Liver (tissue), 9 donors: Measurements from ENCODE around the gene DZIP3. TPM values are rescaled to one million over a fixed set of nuclear protein-coding genes. Genes with fewer than 3 reads are reported as not detected.

Source experiments
- DNase-seq: peaks from one replicate; pipeline ENCODE4 v3.0.0-alpha.2; 2017; ENCODE audit warnings: low spot score
- H3K27ac ChIP-seq, 2 donors: one replicate each; pipeline ENCODE4 v1.7.0; 2013; ENCODE audit warnings: inconsistent platforms in 2 of 2, low read length in 2 of 2, control low read depth in 1 of 2, low read depth in 1 of 2, mild to moderate bottlenecking in 1 of 2
- H3K27me3 ChIP-seq, 4 donors: one replicate each; pipeline versions ENCODE4 v1.6.1 to v1.7.0; 2013; ENCODE audit warnings: low read length in 3 of 4, inconsistent platforms in 1 of 4, mild to moderate bottlenecking in 1 of 4, moderate library complexity in 1 of 4; ENCODE audit not compliant: control insufficient read depth in 4 of 4, insufficient read depth in 4 of 4
- H3K36me3 ChIP-seq, 4 donors: one replicate each; pipeline versions ENCODE4 v1.6.1 to v1.7.0; 2013; ENCODE audit warnings: low read length in 3 of 4, mild to moderate bottlenecking in 3 of 4, low read depth in 1 of 4, moderate library complexity in 1 of 4; ENCODE audit not compliant: control insufficient read depth in 4 of 4, insufficient read depth in 3 of 4
- H3K4me1 ChIP-seq, 4 donors: one replicate each; pipeline versions ENCODE4 v1.6.1 to v1.7.0; 2013; ENCODE audit warnings: low read length in 3 of 4, mild to moderate bottlenecking in 3 of 4, moderate library complexity in 1 of 4; ENCODE audit not compliant: control insufficient read depth in 4 of 4, insufficient read depth in 4 of 4
- H3K4me3 ChIP-seq, 3 donors: one replicate each; pipeline versions ENCODE4 v1.6.1 to v1.7.0; 2013; ENCODE audit warnings: low read length in 3 of 3, control low read depth in 1 of 3, low read depth in 1 of 3, mild to moderate bottlenecking in 1 of 3
- H3K9ac ChIP-seq, 2 donors: one replicate each; pipeline ENCODE4 v1.7.0; 2013; ENCODE audit warnings: low read length in 2 of 2, mild to moderate bottlenecking in 2 of 2, moderate library complexity in 2 of 2, control low read depth in 1 of 2, low read depth in 1 of 2
- H3K9me3 ChIP-seq, 4 donors: one replicate each; pipeline versions ENCODE4 v1.6.1 to v1.7.0; 2013; ENCODE audit warnings: low read length in 3 of 4; ENCODE audit not compliant: control insufficient read depth in 4 of 4
- CTCF ChIP-seq: fragments of 150-350 bp; IDR thresholded peaks from 2 replicates; pipeline ENCODE4 v1.5.1; 2017; ENCODE audit warnings: improper control_type of control experiment, low read depth, low read length; ENCODE audit not compliant: missing input control
- EGR1 ChIP-seq, 2 donors: IDR thresholded peaks; 2 replicates each; pipeline ENCODE4 v1.6.1; 2016 to 2018; ENCODE audit warnings: antibody characterized with exemption in 2 of 2, low read depth in 2 of 2
- FOXA1 ChIP-seq: IDR thresholded peaks from 2 replicates; pipeline ENCODE4 v1.6.1; 2016; ENCODE audit warnings: antibody characterized with exemption
- FOXA2 ChIP-seq: IDR thresholded peaks from 2 replicates; pipeline ENCODE4 v1.6.1; 2016; ENCODE audit warnings: antibody characterized with exemption
- GABPA ChIP-seq, 2 donors: IDR thresholded peaks in 1 of 2; conservative IDR thresholded peaks in 1 of 2; 2 replicates each; pipeline ENCODE4 v1.6.1; 2016; ENCODE audit warnings: antibody characterized with exemption in 2 of 2, mild to moderate bottlenecking in 1 of 2, moderate library complexity in 1 of 2
- HNF4A ChIP-seq, 2 donors: conservative IDR thresholded peaks; 2 replicates each; pipeline ENCODE4 v1.6.1; 2016; ENCODE audit warnings: antibody characterized with exemption in 2 of 2, mild to moderate bottlenecking in 2 of 2
- HNF4G ChIP-seq: IDR thresholded peaks from 2 replicates; pipeline ENCODE4 v1.6.1; 2016; ENCODE audit warnings: antibody characterized with exemption
- JUND ChIP-seq, 2 donors: IDR thresholded peaks; 2 replicates each; pipeline ENCODE4 v1.6.1; 2016; ENCODE audit warnings: antibody characterized with exemption in 2 of 2
- MAX ChIP-seq: IDR thresholded peaks from 2 replicates; pipeline ENCODE4 v1.6.1; 2016; ENCODE audit warnings: antibody characterized with exemption
- NR2F2 ChIP-seq: IDR thresholded peaks from 2 replicates; pipeline ENCODE4 v1.6.1; 2016; ENCODE audit warnings: antibody characterized with exemption
- RAD21 ChIP-seq, 2 donors: IDR thresholded peaks; 2 replicates each; pipeline ENCODE4 v1.6.1; 2016; ENCODE audit warnings: antibody characterized with exemption in 2 of 2, mild to moderate bottlenecking in 2 of 2
- REST ChIP-seq: IDR thresholded peaks from 2 replicates; pipeline ENCODE4 v1.6.1; 2016; ENCODE audit warnings: antibody characterized with exemption, mild to moderate bottlenecking
- RXRA ChIP-seq, 2 donors: IDR thresholded peaks; 2 replicates each; pipeline ENCODE4 v1.6.1; 2017 to 2018; ENCODE audit warnings: antibody characterized with exemption in 2 of 2, mild to moderate bottlenecking in 1 of 2
- SP1 ChIP-seq: IDR thresholded peaks from 2 replicates; pipeline ENCODE4 v1.6.1; 2018; ENCODE audit warnings: antibody characterized with exemption, mild to moderate bottlenecking
- TAF1 ChIP-seq: conservative IDR thresholded peaks from 2 replicates; pipeline ENCODE4 v1.6.1; 2016; ENCODE audit warnings: antibody characterized with exemption, mild to moderate bottlenecking
- YY1 ChIP-seq: IDR thresholded peaks from 2 replicates; pipeline ENCODE4 v1.6.1; 2016; ENCODE audit warnings: antibody characterized with exemption, mild to moderate bottlenecking
- ZBTB33 ChIP-seq: IDR thresholded peaks from 2 replicates; pipeline ENCODE4 v1.6.1; 2016; ENCODE audit warnings: antibody characterized with exemption
- whole genome bisulfite sequencing: extraction: QIAGEN DNeasy Blood & Tissue Kit; methylation state at CpG from one replicate; pipeline ENCODE4 v1.1.7; 2013; 5-methylcytosine and 5-hydroxymethylcytosine counted together
- polyA plus RNA-seq, 2 donors: library from polyadenylated mRNA; stranded (reverse) in 1 of 2; unstranded in 1 of 2; fragments of 200-250 nt in 1 of 2; fragments of >200 nt in 1 of 2; fragmentation: Nextera tagmentation in 1 of 2; extraction: Ambion mirVana in 1 of 2; gene quantifications; one replicate each; pipeline versions ENCODE4 v1.2.1 to v1.2.3, GENCODE V29; 2013 to 2015
- total RNA-seq, 2 donors: library from RNA; depleted of rRNA; stranded (reverse); fragments of >200 nt; gene quantifications; one replicate each; pipeline ENCODE4 v1.2.3, GENCODE V29; 2014
- TF ChIP-seq, protein P1 (sequence below): IDR thresholded peaks from 2 replicates; pipeline ENCODE4 v1.6.1; 2016; ENCODE audit warnings: antibody characterized with exemption
- donor health status: healthy.
- donor health status: healthy.
- donor health status: healthy.
- donor health status: healthy.
- donor health status: healthy.

DZIP3 gene, protein sequence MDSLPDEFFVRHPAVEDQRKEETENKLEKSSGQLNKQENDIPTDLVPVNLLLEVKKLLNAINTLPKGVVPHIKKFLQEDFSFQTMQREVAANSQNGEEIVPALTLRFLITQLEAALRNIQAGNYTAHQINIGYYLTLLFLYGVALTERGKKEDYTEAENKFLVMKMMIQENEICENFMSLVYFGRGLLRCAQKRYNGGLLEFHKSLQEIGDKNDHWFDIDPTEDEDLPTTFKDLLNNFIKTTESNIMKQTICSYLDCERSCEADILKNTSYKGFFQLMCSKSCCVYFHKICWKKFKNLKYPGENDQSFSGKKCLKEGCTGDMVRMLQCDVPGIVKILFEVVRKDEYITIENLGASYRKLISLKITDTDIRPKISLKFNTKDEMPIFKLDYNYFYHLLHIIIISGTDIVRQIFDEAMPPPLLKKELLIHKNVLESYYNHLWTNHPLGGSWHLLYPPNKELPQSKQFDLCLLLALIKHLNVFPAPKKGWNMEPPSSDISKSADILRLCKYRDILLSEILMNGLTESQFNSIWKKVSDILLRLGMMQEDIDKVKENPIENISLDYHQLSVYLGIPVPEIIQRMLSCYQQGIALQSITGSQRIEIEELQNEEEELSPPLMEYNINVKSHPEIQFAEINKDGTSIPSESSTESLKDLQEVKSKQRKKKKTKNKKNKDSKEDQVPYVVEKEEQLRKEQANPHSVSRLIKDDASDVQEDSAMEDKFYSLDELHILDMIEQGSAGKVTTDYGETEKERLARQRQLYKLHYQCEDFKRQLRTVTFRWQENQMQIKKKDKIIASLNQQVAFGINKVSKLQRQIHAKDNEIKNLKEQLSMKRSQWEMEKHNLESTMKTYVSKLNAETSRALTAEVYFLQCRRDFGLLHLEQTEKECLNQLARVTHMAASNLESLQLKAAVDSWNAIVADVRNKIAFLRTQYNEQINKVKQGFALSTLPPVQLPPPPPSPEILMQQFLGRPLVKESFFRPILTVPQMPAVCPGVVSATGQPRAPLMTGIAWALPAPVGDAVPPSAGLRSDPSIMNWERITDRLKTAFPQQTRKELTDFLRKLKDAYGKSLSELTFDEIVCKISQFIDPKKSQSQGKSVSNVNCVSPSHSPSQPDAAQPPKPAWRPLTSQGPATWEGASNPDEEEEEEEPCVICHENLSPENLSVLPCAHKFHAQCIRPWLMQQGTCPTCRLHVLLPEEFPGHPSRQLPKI
- total RNA-seq (10 to 100 TPM in 1 of 2 donors, 1 to 10 TPM in 1; 2.6 to 13.9 TPM), polyA plus RNA-seq (1 to 10 TPM; 1.0 to 2.8 TPM)

- Histone ChIP-seq H3K9me3 (no peaks in the 10 kb centered on the region), H3K4me3 (peak within 1 kb of the TSS; percentile 77 to 81 (median 78)), H3K27me3 (no peaks in the 10 kb centered on the region), H3K9ac (peak within 1 kb of the TSS; percentile 55 to 70), H3K27ac (peak within 1 kb of the TSS; percentile 83 to 84), H3K4me1 (peaks cover 2 to 12% (median 7%) of the 10 kb centered on the region in 4 donors), H3K36me3 (no peaks in the 10 kb centered on the region)
- peak; percentile 33 for TF ChIP-seq REST
- TF ChIP-seq RXRA (IDR thresholded peaks at IDR 0.05): peak; percentile 40 to 53
- TF ChIP-seq YY1: peak; percentile 75
- peak; percentile 9 to 15 for TF ChIP-seq EGR1 (IDR thresholded peaks at IDR 0.05; ENCODE audit: low read depth in 2 of 2)
- TF ChIP-seq RAD21 (IDR thresholded peaks at IDR 0.05): peak in 1 of 2 donors; percentile 11
- no peak for TF ChIP-seq FOXA2
- peak; percentile 63 for TF ChIP-seq NR2F2
- peak in 1 of 2 donors; percentile 15 for TF ChIP-seq HNF4A (conservative IDR thresholded peaks at IDR 0.05)
- peak; percentile 61 for TF ChIP-seq MAX
- TF ChIP-seq, protein P1, sequence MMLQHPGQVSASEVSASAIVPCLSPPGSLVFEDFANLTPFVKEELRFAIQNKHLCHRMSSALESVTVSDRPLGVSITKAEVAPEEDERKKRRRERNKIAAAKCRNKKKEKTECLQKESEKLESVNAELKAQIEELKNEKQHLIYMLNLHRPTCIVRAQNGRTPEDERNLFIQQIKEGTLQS: no peak
- peak; percentile 99 for TF ChIP-seq ZBTB33
- peak; percentile 10 for TF ChIP-seq SP1
- TF ChIP-seq JUND (IDR thresholded peaks at IDR 0.05): peak in 1 of 2 donors; percentile 29
- no peak for TF ChIP-seq HNF4G
- peak; percentile 5 for TF ChIP-seq CTCF
- TF ChIP-seq FOXA1: no peak
- TF ChIP-seq GABPA (IDR thresholded peaks at IDR 0.05 in 1 of 2, conservative IDR thresholded peaks at IDR 0.05 in 1 of 2): peak; percentile 93 to 98
- peak; percentile 51 for TF ChIP-seq TAF1
- DNase-seq: peak; percentile 89
- under 1% methylated on average over 59 of the region's 59 CpGs for WGBS
Measured at GRCh38 chr3:108589081-108589997, at the start of gene DZIP3, which contains the start of gene CIP2A. DZIP3 (plus strand) TSS chr3:108589722; CDS start chr3:108605407, 15,685 bp downstream. CIP2A (minus strand) TSS chr3:108589438; CDS start chr3:108589375, 63 bp downstream.
